ENCODE results near the gene CCDC150.
"Not testable (repeated sequence)": the region's sequence is repeated elsewhere in the genome, so short reads cannot be mapped to it uniquely, and the experiment has no call there.

The CCDC150 gene

DNA sequence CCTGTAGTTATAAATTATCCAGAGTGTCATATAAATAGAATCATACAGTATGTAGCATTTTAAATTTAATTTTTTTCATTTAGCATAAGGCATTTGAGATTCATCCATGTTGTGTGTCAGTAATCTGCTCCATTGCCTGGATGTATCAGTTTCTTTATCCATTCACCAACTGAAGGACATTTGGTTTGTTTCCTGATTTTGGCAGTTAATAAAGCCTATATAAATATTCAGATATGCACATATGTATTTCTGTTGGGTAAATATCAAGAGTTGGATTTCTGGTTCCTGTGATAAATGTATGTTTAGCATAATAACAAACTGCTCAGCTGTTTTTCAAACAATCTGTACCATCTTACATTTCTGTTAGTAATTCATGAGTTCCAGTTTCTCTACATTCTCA is 39.9 kb downstream of the CCDC150 start:
- TF ChIP-seq, protein P1, sequence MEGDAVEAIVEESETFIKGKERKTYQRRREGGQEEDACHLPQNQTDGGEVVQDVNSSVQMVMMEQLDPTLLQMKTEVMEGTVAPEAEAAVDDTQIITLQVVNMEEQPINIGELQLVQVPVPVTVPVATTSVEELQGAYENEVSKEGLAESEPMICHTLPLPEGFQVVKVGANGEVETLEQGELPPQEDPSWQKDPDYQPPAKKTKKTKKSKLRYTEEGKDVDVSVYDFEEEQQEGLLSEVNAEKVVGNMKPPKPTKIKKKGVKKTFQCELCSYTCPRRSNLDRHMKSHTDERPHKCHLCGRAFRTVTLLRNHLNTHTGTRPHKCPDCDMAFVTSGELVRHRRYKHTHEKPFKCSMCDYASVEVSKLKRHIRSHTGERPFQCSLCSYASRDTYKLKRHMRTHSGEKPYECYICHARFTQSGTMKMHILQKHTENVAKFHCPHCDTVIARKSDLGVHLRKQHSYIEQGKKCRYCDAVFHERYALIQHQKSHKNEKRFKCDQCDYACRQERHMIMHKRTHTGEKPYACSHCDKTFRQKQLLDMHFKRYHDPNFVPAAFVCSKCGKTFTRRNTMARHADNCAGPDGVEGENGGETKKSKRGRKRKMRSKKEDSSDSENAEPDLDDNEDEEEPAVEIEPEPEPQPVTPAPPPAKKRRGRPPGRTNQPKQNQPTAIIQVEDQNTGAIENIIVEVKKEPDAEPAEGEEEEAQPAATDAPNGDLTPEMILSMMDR (IDR thresholded peaks at IDR 0.05; ENCODE audit: extremely low read depth, missing control alignments), result no peak
- no peak for DNase-seq (ENCODE audit: low spot score)

- DNase-seq (ENCODE audit: low spot score), result no peak
- TF ChIP-seq, protein P1 (IDR thresholded peaks at IDR 0.05; ENCODE audit: extremely low read depth, missing control alignments), result no peak
These were observed 42.0 kb downstream of the CCDC150 start for GRCh38 chr2:196681510-196681909.

GRCh38 chr2:196685792-196686191 is 46.3 kb downstream of the CCDC150 start:
- no peak for DNase-seq (ENCODE audit: low spot score)
- TF ChIP-seq, protein P1 (IDR thresholded peaks at IDR 0.05; ENCODE audit: extremely low read depth, missing control alignments), result no peak

GRCh38 chr2:196686737-196687136 is 47.2 kb downstream of the CCDC150 start:
- not testable (repeated sequence) for DNase-seq (ENCODE audit: low spot score)

GRCh38 chr2:196696423-196697079 is 57.0 kb downstream of the CCDC150 start:
- TF ChIP-seq, protein P1 (IDR thresholded peaks at IDR 0.05; ENCODE audit: extremely low read depth, missing control alignments), result no peak
- DNase-seq (ENCODE audit: low spot score), result no peak

DNA sequence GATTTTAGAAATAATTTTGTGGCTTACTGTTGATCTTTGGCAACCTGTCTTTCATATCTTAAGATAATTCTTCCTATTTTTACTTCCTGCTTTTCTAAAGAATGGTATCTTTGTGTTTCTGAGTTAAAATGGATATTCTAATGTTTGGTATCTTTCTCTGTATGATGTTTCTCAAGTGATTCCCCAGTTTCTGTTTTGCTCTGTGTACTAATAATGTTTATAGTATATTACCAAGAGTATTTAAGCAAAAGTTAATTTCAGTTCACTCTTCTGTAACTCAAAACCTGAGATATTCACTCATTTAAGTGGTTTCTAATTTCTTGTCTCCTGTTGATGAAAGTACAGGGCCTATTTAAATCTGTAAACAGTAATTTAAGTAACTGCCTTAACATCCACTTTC is 58.3 kb downstream of the CCDC150 start:
- TF ChIP-seq, protein P1 (IDR thresholded peaks at IDR 0.05; ENCODE audit: extremely low read depth, missing control alignments), result no peak
- no peak for DNase-seq (ENCODE audit: low spot score)

- TF ChIP-seq, protein P1 (IDR thresholded peaks at IDR 0.05; ENCODE audit: extremely low read depth, missing control alignments), result no peak
- no peak for DNase-seq (ENCODE audit: low spot score)
These were observed 63.1 kb downstream of the CCDC150 start for GRCh38 chr2:196702641-196703040.

DNA sequence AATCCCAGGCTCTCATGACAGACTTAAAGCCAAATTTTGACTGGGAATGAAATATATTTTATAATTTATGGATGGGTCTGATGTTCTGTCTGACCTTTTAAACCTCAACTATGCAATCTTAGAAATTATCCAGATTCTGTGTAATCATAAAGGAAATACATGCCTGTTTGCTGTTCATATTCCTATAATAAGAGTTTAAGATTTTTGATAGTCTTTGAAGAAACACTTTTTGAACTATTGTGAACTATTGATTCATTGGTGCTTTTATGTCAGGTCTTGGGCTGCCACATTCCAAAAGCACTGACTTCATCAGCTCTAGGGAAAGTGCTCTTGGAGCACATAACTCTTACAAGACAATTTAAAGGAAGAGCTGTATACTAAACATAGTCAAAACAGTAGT is 64.2 kb downstream of the CCDC150 start:
- TF ChIP-seq, protein P1 (IDR thresholded peaks at IDR 0.05; ENCODE audit: extremely low read depth, missing control alignments), result no peak

GRCh38 chr2:196710056-196710455 is 70.5 kb downstream of the CCDC150 start:
- DNase-seq (ENCODE audit: low spot score), result not testable (repeated sequence)

More for the DNA sequence above, 64.2 kb downstream of the CCDC150 start:
- no peak for DNase-seq (ENCODE audit: low spot score)

Data from GM20000 (cell line).